ENCODE data around the gene UPP1.

DNA sequence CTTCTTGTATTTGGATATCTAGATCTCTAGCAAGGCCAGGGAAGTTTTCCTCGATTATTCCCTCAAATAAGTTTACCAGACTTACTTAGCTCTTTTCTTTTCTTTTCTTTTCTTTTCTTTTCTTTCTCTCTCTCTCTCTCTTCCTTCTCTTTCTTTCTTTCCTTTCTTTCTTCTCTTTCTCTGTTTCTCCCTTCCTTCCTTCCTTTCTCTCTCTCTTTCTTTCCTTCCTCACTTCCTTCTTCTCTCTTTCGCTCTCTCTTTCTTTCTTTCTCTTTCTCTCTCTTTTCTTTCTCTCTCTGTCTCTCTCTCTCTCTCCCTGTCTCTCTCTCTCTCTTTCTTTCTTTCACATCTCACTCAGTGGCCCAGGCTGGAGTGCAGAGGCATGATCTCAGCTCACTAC lies 37.0 kb downstream of the UPP1 start:
- TF ChIP-seq, protein P1, sequence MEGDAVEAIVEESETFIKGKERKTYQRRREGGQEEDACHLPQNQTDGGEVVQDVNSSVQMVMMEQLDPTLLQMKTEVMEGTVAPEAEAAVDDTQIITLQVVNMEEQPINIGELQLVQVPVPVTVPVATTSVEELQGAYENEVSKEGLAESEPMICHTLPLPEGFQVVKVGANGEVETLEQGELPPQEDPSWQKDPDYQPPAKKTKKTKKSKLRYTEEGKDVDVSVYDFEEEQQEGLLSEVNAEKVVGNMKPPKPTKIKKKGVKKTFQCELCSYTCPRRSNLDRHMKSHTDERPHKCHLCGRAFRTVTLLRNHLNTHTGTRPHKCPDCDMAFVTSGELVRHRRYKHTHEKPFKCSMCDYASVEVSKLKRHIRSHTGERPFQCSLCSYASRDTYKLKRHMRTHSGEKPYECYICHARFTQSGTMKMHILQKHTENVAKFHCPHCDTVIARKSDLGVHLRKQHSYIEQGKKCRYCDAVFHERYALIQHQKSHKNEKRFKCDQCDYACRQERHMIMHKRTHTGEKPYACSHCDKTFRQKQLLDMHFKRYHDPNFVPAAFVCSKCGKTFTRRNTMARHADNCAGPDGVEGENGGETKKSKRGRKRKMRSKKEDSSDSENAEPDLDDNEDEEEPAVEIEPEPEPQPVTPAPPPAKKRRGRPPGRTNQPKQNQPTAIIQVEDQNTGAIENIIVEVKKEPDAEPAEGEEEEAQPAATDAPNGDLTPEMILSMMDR (conservative IDR thresholded peaks at IDR 0.05; ENCODE audit: low read length): no peak
- no peak for TF ChIP-seq EZH2phosphoT487 (IDR thresholded peaks at IDR 0.05; ENCODE audit: borderline replicate concordance, low read depth, low read length)
